ENCODE data around the gene PPM1B. TPM values are rescaled to one million over a fixed set of nuclear protein-coding genes. Genes with fewer than 3 reads are reported as not detected.
"Not testable (repeated sequence)": the region's sequence is repeated elsewhere in the genome, so short reads cannot be mapped to it uniquely, and the experiment has no call there.

PPM1B gene
- total and polyA plus RNA-seq, 2 of the 8 experiments (the other 6 are each of a cell fraction or from before 2014, with no cell fraction given), result 43.6 to 126 TPM

- Histone ChIP-seq H4K8ac (ENCODE audit: extremely low read depth, insufficient read depth, low read length) (no peak overlapping the region), H3K79me2 (ENCODE audit: control insufficient read depth in 1 of 2, insufficient read depth in 2 of 2, low read length in 2 of 2) (no peaks in the 10 kb centered on the region), H2BK15ac (ENCODE audit: low read length) (no peak overlapping the region), H2AK5ac (ENCODE audit: low read depth, low read length) (no peak overlapping the region), H3K4me2 (ENCODE audit: insufficient read depth in 1 of 2, low read depth in 2 of 2, low read length in 2 of 2) (no peak overlapping the region), H3K36me3 (ENCODE audit: control insufficient read depth in 2 of 4, insufficient read depth in 4 of 4, low read length in 3 of 4) (no peaks in the 10 kb centered on the region), H2BK20ac (ENCODE audit: low read length) (no peak overlapping the region), H3K27ac (ENCODE audit: low read depth, low read length) (no peak overlapping the region), H3K27me3 (replicated peaks in 1 of 4; ENCODE audit: control insufficient read depth in 3 of 4, extremely low read depth in 1 of 4, insufficient read depth in 3 of 4, low read length in 3 of 4) (no peaks in the 10 kb centered on the region), H3K23ac (ENCODE audit: insufficient read length) (no peak overlapping the region), H3K18ac (ENCODE audit: extremely low read depth, low read length) (no peak overlapping the region), H3K23me2 (ENCODE audit: low read depth, low read length) (no peaks in the 10 kb centered on the region), H2BK12ac (ENCODE audit: low read depth, low read length) (no peak overlapping the region), H2BK5ac (ENCODE audit: low read depth, low read length) (no peak overlapping the region), H4K91ac (replicated peaks; ENCODE audit: insufficient read length, low read length) (no peak overlapping the region), H3K14ac (ENCODE audit: insufficient read length) (no peak overlapping the region), H4K5ac (ENCODE audit: insufficient read length, low read depth, low read length) (no peak overlapping the region), H3K4me3 (ENCODE audit: extremely low read depth in 1 of 4, insufficient read depth in 2 of 4, low read depth in 3 of 4, low read length in 4 of 4) (no peak overlapping the region), H3K79me1 (ENCODE audit: low read depth, low read length) (no peaks in the 10 kb centered on the region), H3K4me1 (replicated peaks in 1 of 4; ENCODE audit: control insufficient read depth in 3 of 4, insufficient read depth in 4 of 4, low read length in 3 of 4) (no peaks in the 10 kb centered on the region), H3K9ac (replicated peaks in 1 of 4; ENCODE audit: extremely low read depth in 1 of 4, low read depth in 3 of 4, low read length in 3 of 4) (no peak overlapping the region), H2BK120ac (replicated peaks; ENCODE audit: low read depth, low read length) (no peak overlapping the region), H3K4ac (replicated peaks; ENCODE audit: insufficient read length, low read depth, low read length) (no peak overlapping the region), H3K56ac (replicated peaks; ENCODE audit: insufficient read length, low read depth, low read length) (no peak overlapping the region), H3K9me3 (ENCODE audit: insufficient read depth in 2 of 2, low read depth in 1 of 2, low read length in 1 of 2) (no peaks in the 10 kb centered on the region; a peak in 1 of 4 replicates), H4K20me1 (replicated peaks in 1 of 2; ENCODE audit: control insufficient read depth in 1 of 2, insufficient read depth in 2 of 2, low read length in 2 of 2) (no peaks in the 10 kb centered on the region), H2AFZ (ENCODE audit: low read length) (no peak overlapping the region)
- CTCF ChIA-PET (ENCODE audit: partially characterized antibody), result interaction anchor here (1.9 kb wide), 1 partner anchor 211 kb away, joined by 6 read pairs; no protein-coding TSS in a partner anchor
- TF ChIP-seq NRF1 (IDR thresholded peaks at IDR 0.05; ENCODE audit: low read depth, low read length), result no peak
- WGBS, 2 experiments (ENCODE audit: extremely low coverage in 1 of 2, insufficient coverage in 1 of 2, insufficient read length in 1 of 2, insufficient replicate concordance in 2 of 2, low coverage in 1 of 2, low lambda C conversion rate in 2 of 2, missing lambda C conversion rate in 1 of 2), result 92% methylated on average over 2 of the region's 2 CpGs; no CpG with 5 or more reads in 1 of the 2 experiments
- DNase-seq (ENCODE audit: low read depth in 1 of 2, low spot score in 2 of 2), result no peak
- POLR2A ChIA-PET (ENCODE audit: partially characterized antibody), result no interaction called here
- no peak for FAIRE-seq
These were observed 85.3 kb downstream of the PPM1B start for GRCh38 chr2:44254023-44254422.

DNA sequence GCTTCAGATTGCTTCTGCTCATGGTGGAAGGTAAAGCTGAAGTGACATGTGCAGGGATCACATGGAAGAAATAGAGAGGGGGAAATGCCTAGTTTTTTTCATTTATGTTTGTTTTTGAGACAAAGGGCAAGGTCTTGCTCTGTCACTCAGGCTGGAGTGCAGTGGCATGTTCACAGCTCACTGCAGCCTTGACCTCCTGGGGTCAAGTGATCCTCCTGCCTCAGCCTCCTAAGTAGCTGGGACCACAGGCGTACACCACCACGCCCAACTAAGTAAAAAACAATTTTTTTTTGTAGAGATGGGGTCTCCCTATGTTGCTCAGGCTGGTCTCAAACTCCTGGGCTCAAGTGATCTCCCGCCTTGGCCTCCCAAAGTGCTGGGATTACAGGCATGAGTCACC is 87.0 kb downstream of the PPM1B start:
- H2BK120ac ChIP-seq (replicated peaks; ENCODE audit: low read depth, low read length); H2BK20ac ChIP-seq (ENCODE audit: low read length); H3K4me2 ChIP-seq (ENCODE audit: insufficient read depth in 1 of 2, low read depth in 2 of 2, low read length in 2 of 2); H3K4me3 ChIP-seq (ENCODE audit: extremely low read depth in 1 of 4, insufficient read depth in 2 of 4, low read depth in 3 of 4, low read length in 4 of 4); H3K27me3 ChIP-seq (replicated peaks in 1 of 4; ENCODE audit: control insufficient read depth in 3 of 4, extremely low read depth in 1 of 4, insufficient read depth in 3 of 4, low read length in 3 of 4); H3K4ac ChIP-seq (replicated peaks; ENCODE audit: insufficient read length, low read depth, low read length); H3K36me3 ChIP-seq (ENCODE audit: control insufficient read depth in 2 of 4, insufficient read depth in 4 of 4, low read length in 3 of 4); POLR2A ChIA-PET (ENCODE audit: partially characterized antibody); H3K23ac ChIP-seq (ENCODE audit: insufficient read length); H4K5ac ChIP-seq (ENCODE audit: insufficient read length, low read depth, low read length); H2AFZ ChIP-seq (ENCODE audit: low read length); H3K4me1 ChIP-seq (replicated peaks in 1 of 4; ENCODE audit: control insufficient read depth in 3 of 4, insufficient read depth in 4 of 4, low read length in 3 of 4); FAIRE-seq; H3K9ac ChIP-seq (replicated peaks in 1 of 4; ENCODE audit: extremely low read depth in 1 of 4, low read depth in 3 of 4, low read length in 3 of 4); H3K23me2 ChIP-seq (ENCODE audit: low read depth, low read length); H3K56ac ChIP-seq (replicated peaks; ENCODE audit: insufficient read length, low read depth, low read length); DNase-seq (ENCODE audit: low read depth in 1 of 2, low spot score in 2 of 2); H4K91ac ChIP-seq (replicated peaks; ENCODE audit: insufficient read length, low read length); H2BK12ac ChIP-seq (ENCODE audit: low read depth, low read length); H3K9me3 ChIP-seq (ENCODE audit: insufficient read depth in 2 of 2, low read depth in 1 of 2, low read length in 1 of 2); H3K18ac ChIP-seq (ENCODE audit: extremely low read depth, low read length); H4K20me1 ChIP-seq (replicated peaks in 1 of 2; ENCODE audit: control insufficient read depth in 1 of 2, insufficient read depth in 2 of 2, low read length in 2 of 2); H3K79me2 ChIP-seq (ENCODE audit: control insufficient read depth in 1 of 2, insufficient read depth in 2 of 2, low read length in 2 of 2); H3K14ac ChIP-seq (ENCODE audit: insufficient read length); H3K79me1 ChIP-seq (ENCODE audit: low read depth, low read length); H2BK5ac ChIP-seq (ENCODE audit: low read depth, low read length); H2BK15ac ChIP-seq (ENCODE audit: low read length); H3K27ac ChIP-seq (ENCODE audit: low read depth, low read length); H4K8ac ChIP-seq (ENCODE audit: extremely low read depth, insufficient read depth, low read length); H2AK5ac ChIP-seq (ENCODE audit: low read depth, low read length): not testable (repeated sequence)
- WGBS, 2 experiments (ENCODE audit: extremely low coverage in 1 of 2, insufficient coverage in 1 of 2, insufficient read length in 1 of 2, insufficient replicate concordance in 2 of 2, low coverage in 1 of 2, low lambda C conversion rate in 2 of 2, missing lambda C conversion rate in 1 of 2), result 94% methylated on average over 3 of the region's 3 CpGs; no CpG with 5 or more reads in 1 of the 2 experiments
- CTCF ChIA-PET (ENCODE audit: partially characterized antibody), result interaction anchor here (1.6 to 1.9 kb wide), 4 partner anchors 10 to 212 kb away, joined by 3 to 6 read pairs (median 6); no protein-coding TSS in a partner anchor
